Right lobe of liver (tissue), 6 donors: ENCODE results near the gene JDP2. TPM values are rescaled to one million over a fixed set of nuclear protein-coding genes. Genes with fewer than 3 reads are reported as not detected.

Experiments
- ATAC-seq, 4 donors: fragments of 200-7000 bp; cut with Tn5 transposase; one replicate each; pipeline ENCODE4 v1.9.1; 2020; ENCODE audit warnings: mild to moderate bottlenecking in 4 of 4, moderate library complexity in 4 of 4
- DNase-seq, 3 donors: peaks; one replicate each; pipeline ENCODE4 v3.0.0-alpha.2; 2020
- H3K27ac ChIP-seq, 3 donors: fragments of 200-600 bp; one replicate each; pipeline ENCODE4 v1.8.0; 2022
- H3K27me3 ChIP-seq, 2 donors: fragments of 200-600 bp; one replicate each; pipeline ENCODE4 v1.8.0; 2022
- H3K36me3 ChIP-seq, 4 donors: fragments of 200-600 bp; sonication (generic) in 1 of 4; one replicate each; pipeline versions ENCODE4 v1.5.1 to v1.8.0; 2017 to 2022; ENCODE audit warnings: control low read depth in 1 of 4
- H3K4me1 ChIP-seq, 4 donors: fragments of 200-600 bp; sonication (generic) in 1 of 4; one replicate each; pipeline versions ENCODE4 v1.5.1 to v1.8.0; 2017 to 2022; ENCODE audit warnings: control low read depth in 1 of 4
- H3K4me3 ChIP-seq, 3 donors: fragments of 200-600 bp; one replicate each; pipeline ENCODE4 v1.8.0; 2022
- H3K9me3 ChIP-seq, 4 donors: fragments of 200-600 bp; sonication (generic) in 1 of 4; one replicate each; pipeline versions ENCODE4 v1.5.1 to v1.8.0; 2017 to 2022; ENCODE audit warnings: control low read depth in 1 of 4
- POLR2A ChIP-seq: fragments of 450-650 bp; IDR thresholded peaks from one replicate; pipeline ENCODE4 v1.6.1; 2017; ENCODE audit warnings: antibody characterized with exemption, mild to moderate bottlenecking
- WGBS: methylation state at CpG from one replicate; pipeline ENCODE4 v1.1.6; 2018; ENCODE audit warnings: low coverage, low lambda C conversion rate; ENCODE audit not compliant: insufficient coverage; ENCODE audit errors: missing lambda C conversion rate; 5-methylcytosine and 5-hydroxymethylcytosine counted together
- intact Hi-C, 2 donors: fragments of 100-400 bp; cut with DNase I; formaldehyde crosslinking; loops; one replicate each; pipeline versions ENCODE4 v1.11.2 to v1.14.1; 2022
- total RNA-seq, 6 experiments: library from RNA; depleted of rRNA in 2 of 6; stranded (reverse); fragments of >200 nt in 2 of 6; fragmentation: NEBNext Ultra II Directional in 3 of 6; extraction: Animal tissue kit (Norgen Biotek cat#: 25700) in 3 of 6; gene quantifications; one replicate each; pipeline versions ENCODE4 v1.1.0 to v1.2.4, GENCODE V29; 2016 to 2023
- TF ChIP-seq, protein P1 (sequence below), 4 donors: fragments of 200-600 bp in 3 of 4; fragments of 450-650 bp in 1 of 4; IDR thresholded peaks; one replicate each; pipeline versions ENCODE4 v1.5.1 to v1.8.0; 2016 to 2022; ENCODE audit warnings: antibody characterized with exemption in 4 of 4, mild to moderate bottlenecking in 2 of 4
- donor health status: DM: no; HTN: yes; CAD: no.
- donor health status: DM: no; HTN: no; CAD: no.
- donor health status: DM: no; HTN: no; CAD: no.
- donor health status: DM: no; HTN: yes; CAD: no.
- donor health status: DM: no; HTN: yes; CAD: no.

The JDP2 gene
- total RNA-seq, 6 experiments from 2014 or later, result 8.3 to 22.0 (median 11.8) TPM

DNA sequence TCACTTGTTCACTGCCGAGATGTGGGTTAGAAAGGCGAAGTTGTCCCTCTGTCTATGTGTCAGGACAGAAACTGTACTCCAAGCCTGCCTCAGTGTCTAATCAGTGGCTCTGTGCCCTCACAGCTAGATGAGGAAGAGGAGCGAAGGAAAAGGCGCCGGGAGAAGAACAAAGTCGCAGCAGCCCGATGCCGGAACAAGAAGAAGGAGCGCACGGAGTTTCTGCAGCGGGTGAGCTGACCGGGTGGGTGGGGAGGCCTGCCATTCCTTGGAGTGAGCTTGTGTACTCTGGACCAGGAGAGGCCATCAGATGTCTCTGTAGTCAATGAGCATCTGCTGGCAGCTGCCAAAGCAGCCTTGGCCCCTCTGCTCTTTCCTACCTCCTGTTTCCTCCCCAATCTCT, 33.5 kb downstream of the JDP2 start:
- intact Hi-C loops, result no loop called here

GRCh38 chr14:75461755-75462349, 34.0 kb downstream of the JDP2 start:
- no peaks in the 10 kb centered on the region for H3K9me3 ChIP-seq
- H3K27ac ChIP-seq, result no peak overlapping the region
- H3K27me3 ChIP-seq, result no peaks in the 10 kb centered on the region
- peak; percentile 49 to 77 (median 57) for ATAC-seq
- DNase-seq, result no peak
- 83% methylated on average over 1 of the region's 2 CpGs for WGBS
- peaks cover 0 to 8% (median under 1%) of the 10 kb centered on the region in 4 donors for H3K36me3 ChIP-seq
- intact Hi-C loops, result no loop called here
- H3K4me1 ChIP-seq, result peaks cover 0 to 25% (median 4%) of the 10 kb centered on the region in 4 donors
- TF ChIP-seq, protein P1, sequence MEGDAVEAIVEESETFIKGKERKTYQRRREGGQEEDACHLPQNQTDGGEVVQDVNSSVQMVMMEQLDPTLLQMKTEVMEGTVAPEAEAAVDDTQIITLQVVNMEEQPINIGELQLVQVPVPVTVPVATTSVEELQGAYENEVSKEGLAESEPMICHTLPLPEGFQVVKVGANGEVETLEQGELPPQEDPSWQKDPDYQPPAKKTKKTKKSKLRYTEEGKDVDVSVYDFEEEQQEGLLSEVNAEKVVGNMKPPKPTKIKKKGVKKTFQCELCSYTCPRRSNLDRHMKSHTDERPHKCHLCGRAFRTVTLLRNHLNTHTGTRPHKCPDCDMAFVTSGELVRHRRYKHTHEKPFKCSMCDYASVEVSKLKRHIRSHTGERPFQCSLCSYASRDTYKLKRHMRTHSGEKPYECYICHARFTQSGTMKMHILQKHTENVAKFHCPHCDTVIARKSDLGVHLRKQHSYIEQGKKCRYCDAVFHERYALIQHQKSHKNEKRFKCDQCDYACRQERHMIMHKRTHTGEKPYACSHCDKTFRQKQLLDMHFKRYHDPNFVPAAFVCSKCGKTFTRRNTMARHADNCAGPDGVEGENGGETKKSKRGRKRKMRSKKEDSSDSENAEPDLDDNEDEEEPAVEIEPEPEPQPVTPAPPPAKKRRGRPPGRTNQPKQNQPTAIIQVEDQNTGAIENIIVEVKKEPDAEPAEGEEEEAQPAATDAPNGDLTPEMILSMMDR (IDR thresholded peaks at IDR 0.05), result no peak
- TF ChIP-seq POLR2A, result no peak
- H3K4me3 ChIP-seq, result no peak overlapping the region

More for the DNA sequence above, 33.5 kb downstream of the JDP2 start:
- no peaks in the 10 kb centered on the region for H3K9me3 ChIP-seq
- TF ChIP-seq POLR2A, result no peak
- TF ChIP-seq, protein P1 (IDR thresholded peaks at IDR 0.05), result no peak
- ATAC-seq (no peak), DNase-seq (no peak)
- no peak overlapping the region for H3K4me3 ChIP-seq
- WGBS, result 94% methylated on average over 9 of the region's 12 CpGs
- no peaks in the 10 kb centered on the region for H3K27me3 ChIP-seq
- no peak overlapping the region for H3K27ac ChIP-seq
- H3K4me1 ChIP-seq, result peaks cover 0 to 25% (median 4%) of the 10 kb centered on the region in 4 donors
- H3K36me3 ChIP-seq, result peaks cover 0 to 8% (median under 1%) of the 10 kb centered on the region in 4 donors

- intact Hi-C loops, result no loop called here
Measured at GRCh38 chr14:75464626-75465025, 36.8 kb downstream of the JDP2 start.

GRCh38 chr14:75467763-75468162, 39.9 kb downstream of the JDP2 start:
- Histone ChIP-seq H3K27me3 (no peaks in the 10 kb centered on the region), H3K36me3 (peaks cover 0 to 12% (median 5%) of the 10 kb centered on the region in 4 donors), H3K9me3 (no peaks in the 10 kb centered on the region), H3K4me1 (peaks cover 0 to 15% (median 5%) of the 10 kb centered on the region in 4 donors), H3K4me3 (no peak overlapping the region), H3K27ac (no peak overlapping the region)
- WGBS, result 100% methylated on average over 2 of the region's 11 CpGs
- intact Hi-C loops, result no loop called here
- peak in 1 of 3 donors; percentile 40 for DNase-seq
- ATAC-seq, result no peak
- no peak for TF ChIP-seq POLR2A
- TF ChIP-seq, protein P1 (IDR thresholded peaks at IDR 0.05), result no peak

More at GRCh38 chr14:75464626-75465025, 36.8 kb downstream of the JDP2 start:
- peaks cover 0 to 21% (median 0%) of the 10 kb centered on the region in 4 donors for H3K4me1 ChIP-seq
- WGBS, result 60% methylated on average over 1 of the region's 6 CpGs
- TF ChIP-seq, protein P1 (IDR thresholded peaks at IDR 0.05), result no peak
- no peak for TF ChIP-seq POLR2A
- H3K36me3 ChIP-seq, result peaks cover 0 to 8% (median under 1%) of the 10 kb centered on the region in 4 donors
- H3K9me3 ChIP-seq, result no peaks in the 10 kb centered on the region
- no peaks in the 10 kb centered on the region for H3K27me3 ChIP-seq
- ATAC-seq (no peak), DNase-seq (no peak)
- H3K27ac ChIP-seq, result no peak overlapping the region
- no peak overlapping the region for H3K4me3 ChIP-seq
